GM12878 (cell line): Measurements from ENCODE around the gene ITGA1.

Source experiments
- ATF3 ChIP-seq: IDR thresholded peaks from 2 replicates; pipeline ENCODE4 v1.6.1; 2011; ENCODE audit warnings: low read depth, mild to moderate bottlenecking, low read length, moderate library complexity, borderline replicate concordance; ENCODE audit errors: extremely low read depth
- CREB1 ChIP-seq: IDR thresholded peaks from 2 replicates; pipeline ENCODE4 v1.6.1; 2012; ENCODE audit warnings: low read depth, mild to moderate bottlenecking, inconsistent platforms
- CTCF ChIP-seq, 3 experiments: IDR thresholded peaks in 2 of 3; conservative IDR thresholded peaks in 1 of 3; 2 replicates each; pipeline ENCODE4 v1.5.1; 2011; ENCODE audit warnings: low read depth in 3 of 3, low read length in 3 of 3, mild to moderate bottlenecking in 3 of 3, control low read depth in 2 of 3, moderate library complexity in 2 of 3, inconsistent platforms in 1 of 3, mixed read lengths in 1 of 3; ENCODE audit not compliant: control insufficient read depth in 2 of 3, insufficient read depth in 1 of 3; ENCODE audit errors: extremely low read depth in 1 of 3
- ETV6 ChIP-seq, 2 experiments: fragments of 450-650 bp in 1 of 2; IDR thresholded peaks in 1 of 2; conservative IDR thresholded peaks in 1 of 2; 2 replicates each; pipeline ENCODE4 v1.6.1; 2014; ENCODE audit warnings: antibody characterized with exemption in 1 of 2, borderline replicate concordance in 1 of 2, low read depth in 1 of 2, mild to moderate bottlenecking in 1 of 2, moderate library complexity in 1 of 2
- EZH2 ChIP-seq: IDR thresholded peaks from 2 replicates; pipeline ENCODE4 v1.6.1; 2012; ENCODE audit warnings: low read depth, mild to moderate bottlenecking, control low read depth, inconsistent platforms, low read length, borderline replicate concordance; ENCODE audit not compliant: control insufficient read depth
- JUND ChIP-seq: IDR thresholded peaks from 2 replicates; pipeline ENCODE4 v1.6.1; 2012; ENCODE audit warnings: low read depth, mild to moderate bottlenecking, low read length, improper control_type of control experiment, moderate library complexity
- NR2F1 ChIP-seq: fragments of 450-650 bp; conservative IDR thresholded peaks from 2 replicates; pipeline ENCODE4 v1.6.1; 2017; ENCODE audit warnings: mild to moderate bottlenecking
- RAD21 ChIP-seq: IDR thresholded peaks from 2 replicates; pipeline ENCODE4 v1.6.1; 2011; ENCODE audit warnings: mild to moderate bottlenecking, low read depth, low read length, moderate library complexity; ENCODE audit not compliant: insufficient read depth
- RAD51 ChIP-seq: fragments of 450-650 bp; IDR thresholded peaks from 2 replicates; pipeline ENCODE4 v1.6.1; 2016; ENCODE audit warnings: moderate library complexity, mild to moderate bottlenecking, inconsistent platforms
- SMC3 ChIP-seq: IDR thresholded peaks from 2 replicates; pipeline ENCODE4 v1.6.1; 2011; ENCODE audit warnings: low read length, improper control_type of control experiment, borderline replicate concordance
- SP1 ChIP-seq: IDR thresholded peaks from one replicate; pipeline ENCODE4 v1.6.1; 2011; ENCODE audit warnings: low read depth, low read length
- SREBF1 ChIP-seq: IDR thresholded peaks from 2 replicates; pipeline ENCODE4 v1.6.1; 2012; ENCODE audit warnings: mild to moderate bottlenecking, low read length
- TCF7 ChIP-seq: IDR thresholded peaks from 2 replicates; pipeline ENCODE4 v1.6.1; 2014; ENCODE audit warnings: antibody characterized with exemption, borderline replicate concordance

GRCh38 chr5:52796516-52797103 lies 8.9 kb downstream of the ITGA1 start:
- no peak for TF ChIP-seq ATF3
- TF ChIP-seq SREBF1 = no peak
- no peak for TF ChIP-seq CREB1
- TF ChIP-seq JUND = no peak
- no peak for TF ChIP-seq TCF7
- no peak for TF ChIP-seq CTCF (IDR thresholded peaks at IDR 0.05 in 2 of 3, conservative IDR thresholded peaks at IDR 0.05 in 1 of 3; ENCODE audit: control insufficient read depth in 2 of 3, extremely low read depth in 1 of 3, insufficient read depth in 1 of 3, low read depth in 3 of 3, low read length in 3 of 3)
- no peak for TF ChIP-seq ETV6 (conservative IDR thresholded peaks at IDR 0.05 in 1 of 2, IDR thresholded peaks at IDR 0.05 in 1 of 2; ENCODE audit: borderline replicate concordance in 1 of 2, low read depth in 1 of 2)
- no peak for TF ChIP-seq EZH2
- no peak for TF ChIP-seq RAD51
- no peak for TF ChIP-seq RAD21
- no peak for TF ChIP-seq SMC3
- TF ChIP-seq NR2F1 = no peak
- no peak for TF ChIP-seq SP1
